ENCODE results near the gene NAP1L2. TPM values are rescaled to one million over a fixed set of nuclear protein-coding genes. Genes with fewer than 3 reads are reported as not detected.
"Not testable (repeated sequence)": the region's sequence is repeated elsewhere in the genome, so short reads cannot be mapped to it uniquely, and the experiment has no call there.

NAP1L2 gene
- total and polyA plus RNA-seq, 10 donors = 1.3 to 6.0 (median 3.7) TPM

DNA sequence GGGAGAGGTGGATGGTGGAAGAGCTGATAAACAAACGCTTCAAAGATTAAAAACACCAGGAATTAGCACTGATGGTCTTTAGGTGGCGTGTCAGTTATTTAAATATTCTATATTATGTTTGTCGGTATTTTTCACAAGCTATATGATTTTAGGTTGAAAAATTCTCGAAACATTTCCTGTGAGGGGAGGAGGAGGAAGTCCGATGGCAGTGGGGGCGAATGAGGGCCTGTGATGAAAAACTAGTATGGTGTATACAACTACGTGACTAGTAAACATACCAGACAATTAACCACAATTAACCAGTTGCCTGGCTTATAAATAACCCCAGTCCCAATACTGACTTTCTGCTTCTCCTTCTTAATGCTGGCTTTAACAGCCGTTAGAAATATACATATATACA is 595 bp upstream of the NAP1L2 start:
- Histone ChIP-seq H3K36me3 (no peaks in the 10 kb centered on the region), H3K4me1 (no peaks in the 10 kb centered on the region), H3K9me3 (peaks cover 0 to 13% (median 1%) of the 10 kb centered on the region in 8 donors), H3K4me3 (peak overlapping the region in 7 of 8 donors; percentile 24 to 69 (median 39)), H3K27me3 (replicated peaks in 1 of 7) (peaks cover 0 to 18% (median 0%) of the 10 kb centered on the region in 7 donors), H3K27ac (peak overlapping the region in 7 of 8 donors; percentile 26 to 76 (median 69))
- DNase-seq = no peak
- WGBS, 5 donors = 12 to 43% (median 22%) methylated on average over 8 of the region's 8 CpGs
- intact Hi-C loops (cut with DNase I; ENCODE audit: low total_unique reads) = no loop called here
- TF ChIP-seq POLR2AphosphoS5 (IDR thresholded peaks at IDR 0.05) = no peak
- TF ChIP-seq, protein P1, sequence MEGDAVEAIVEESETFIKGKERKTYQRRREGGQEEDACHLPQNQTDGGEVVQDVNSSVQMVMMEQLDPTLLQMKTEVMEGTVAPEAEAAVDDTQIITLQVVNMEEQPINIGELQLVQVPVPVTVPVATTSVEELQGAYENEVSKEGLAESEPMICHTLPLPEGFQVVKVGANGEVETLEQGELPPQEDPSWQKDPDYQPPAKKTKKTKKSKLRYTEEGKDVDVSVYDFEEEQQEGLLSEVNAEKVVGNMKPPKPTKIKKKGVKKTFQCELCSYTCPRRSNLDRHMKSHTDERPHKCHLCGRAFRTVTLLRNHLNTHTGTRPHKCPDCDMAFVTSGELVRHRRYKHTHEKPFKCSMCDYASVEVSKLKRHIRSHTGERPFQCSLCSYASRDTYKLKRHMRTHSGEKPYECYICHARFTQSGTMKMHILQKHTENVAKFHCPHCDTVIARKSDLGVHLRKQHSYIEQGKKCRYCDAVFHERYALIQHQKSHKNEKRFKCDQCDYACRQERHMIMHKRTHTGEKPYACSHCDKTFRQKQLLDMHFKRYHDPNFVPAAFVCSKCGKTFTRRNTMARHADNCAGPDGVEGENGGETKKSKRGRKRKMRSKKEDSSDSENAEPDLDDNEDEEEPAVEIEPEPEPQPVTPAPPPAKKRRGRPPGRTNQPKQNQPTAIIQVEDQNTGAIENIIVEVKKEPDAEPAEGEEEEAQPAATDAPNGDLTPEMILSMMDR (IDR thresholded peaks at IDR 0.05 in 8 of 11, conservative IDR thresholded peaks at IDR 0.05 in 3 of 11) = no peak
- TF ChIP-seq POLR2A (IDR thresholded peaks at IDR 0.05) = no peak

DNA sequence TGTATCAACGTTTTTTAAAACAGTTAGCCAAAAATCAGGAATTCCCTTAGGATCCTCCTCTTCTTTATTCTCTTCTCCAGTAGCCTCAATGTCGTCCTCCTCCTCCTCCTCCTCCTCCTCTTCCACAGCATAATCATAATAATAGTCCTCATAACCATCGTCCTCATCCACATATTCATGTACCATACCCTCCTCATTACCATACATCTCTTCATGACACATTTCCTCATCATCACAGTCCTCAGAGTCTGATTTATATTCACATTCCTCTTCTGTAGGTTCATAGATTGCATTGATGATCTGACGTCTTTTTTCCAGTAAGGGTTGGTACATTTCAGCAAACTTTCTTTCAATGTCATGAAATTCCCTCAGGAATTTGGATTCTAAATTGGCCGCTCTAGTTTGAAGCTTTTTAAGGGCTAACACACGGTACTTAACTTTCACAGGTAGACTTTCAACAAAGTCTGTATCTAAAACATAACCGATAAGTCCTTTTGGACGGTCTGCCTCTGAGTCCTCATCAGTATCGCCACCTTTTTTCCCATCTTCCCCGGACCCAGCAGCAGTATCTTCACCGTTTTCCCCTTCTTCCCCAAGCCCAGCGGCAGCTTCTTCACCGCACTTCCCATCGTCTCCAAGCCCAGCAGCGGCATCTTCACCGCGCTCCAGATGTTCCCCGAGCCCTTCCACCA is 771 bp downstream of the NAP1L2 start:
- H3K27ac ChIP-seq = peak overlapping the region; percentile 22 to 76 (median 66)

DNA sequence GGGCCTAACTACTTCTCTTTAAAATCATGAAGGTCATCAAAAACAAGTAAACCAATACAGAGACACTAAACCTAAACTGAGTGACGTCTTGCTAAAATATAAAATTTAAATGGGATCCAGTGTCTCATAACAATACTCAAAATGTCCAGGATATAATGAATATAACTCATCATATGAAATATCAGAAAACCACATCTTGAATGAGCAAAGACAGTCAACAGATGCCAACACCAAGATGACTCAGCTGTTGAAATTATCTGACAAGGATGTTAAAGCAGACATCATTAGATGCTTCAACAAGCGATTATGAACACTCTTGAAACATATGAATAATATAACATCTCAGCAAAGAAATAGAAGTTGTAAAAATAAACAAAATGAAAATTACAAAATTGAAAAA is 8.3 kb downstream of the NAP1L2 start:
- H3K4me3 ChIP-seq = no peak overlapping the region
- WGBS, 5 donors = 52 to 83% (median 75%) methylated on average over 2 of the region's 2 CpGs
- no peak overlapping the region for H3K27ac ChIP-seq
- H3K4me1 ChIP-seq = no peaks in the 10 kb centered on the region
- H3K9me3 ChIP-seq = peaks cover 0 to 13% (median 0%) of the 10 kb centered on the region in 8 donors
- intact Hi-C loops (cut with DNase I; ENCODE audit: low total_unique reads) = no loop called here
- no peaks in the 10 kb centered on the region for H3K27me3 ChIP-seq (replicated peaks in 1 of 7)
- no peaks in the 10 kb centered on the region for H3K36me3 ChIP-seq
- TF ChIP-seq, protein P1 (IDR thresholded peaks at IDR 0.05 in 8 of 11, conservative IDR thresholded peaks at IDR 0.05 in 3 of 11) = no peak
- TF ChIP-seq POLR2AphosphoS5 (IDR thresholded peaks at IDR 0.05) (no peak), POLR2A (IDR thresholded peaks at IDR 0.05) (no peak)
- no peak for DNase-seq

More for the DNA sequence above, 771 bp downstream of the NAP1L2 start:
- Histone ChIP-seq H3K36me3 (no peaks in the 10 kb centered on the region), H3K4me1 (no peaks in the 10 kb centered on the region), H3K4me3 (peak overlapping the region; percentile 24 to 69 (median 38)), H3K27me3 (replicated peaks in 1 of 7) (peaks cover 0 to 18% (median 0%) of the 10 kb centered on the region in 7 donors), H3K9me3 (no peaks in the 10 kb centered on the region)
- no peak for DNase-seq
- 4 to 34% (median 8%) methylated on average over 18 of the region's 18 CpGs for WGBS, 5 donors
- intact Hi-C loops (cut with DNase I; ENCODE audit: low total_unique reads) = no loop called here
- TF ChIP-seq POLR2AphosphoS5 (IDR thresholded peaks at IDR 0.05) = no peak
- no peak for TF ChIP-seq POLR2A (IDR thresholded peaks at IDR 0.05)
- TF ChIP-seq, protein P1 (IDR thresholded peaks at IDR 0.05 in 8 of 11, conservative IDR thresholded peaks at IDR 0.05 in 3 of 11) = no peak

DNA sequence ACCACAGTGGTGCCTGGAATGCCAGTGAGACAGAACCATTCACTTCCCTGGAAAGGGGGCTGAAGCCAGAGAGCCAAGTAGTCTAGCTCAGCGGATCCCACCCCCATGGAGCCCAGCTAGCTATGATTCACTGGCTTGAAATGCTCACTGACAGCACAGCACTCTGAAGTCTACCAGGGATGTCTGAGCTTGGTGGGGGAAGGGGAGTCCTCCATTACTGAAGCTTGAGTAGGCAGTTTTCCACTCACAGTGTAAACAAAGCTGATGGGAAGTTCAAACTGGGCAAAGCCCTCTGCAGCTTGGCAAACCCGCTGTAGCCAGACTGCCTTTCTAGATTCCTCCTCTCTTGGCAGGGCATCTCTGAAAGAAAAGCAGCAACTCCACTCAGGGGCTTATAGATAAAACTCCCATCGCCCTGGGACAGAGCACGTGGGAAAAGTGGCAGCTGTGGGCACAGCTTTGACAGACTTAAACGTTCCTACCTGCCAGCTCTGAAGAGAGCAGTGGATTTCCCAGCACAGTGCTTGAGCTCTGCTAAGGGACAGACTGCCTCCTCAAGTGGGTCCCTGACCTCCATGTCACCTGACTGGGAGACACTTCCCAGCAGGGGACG is 32.0 kb downstream of the NAP1L2 start:
- WGBS, 5 donors = 64 to 88% (median 83%) methylated on average over 1 to 6 of the region's 6 CpGs
- intact Hi-C loops (cut with DNase I; ENCODE audit: low total_unique reads) = no loop called here
- TF ChIP-seq POLR2AphosphoS5 (IDR thresholded peaks at IDR 0.05) (no peak), POLR2A (IDR thresholded peaks at IDR 0.05) (no peak)
- TF ChIP-seq, protein P1 (IDR thresholded peaks at IDR 0.05 in 8 of 11, conservative IDR thresholded peaks at IDR 0.05 in 3 of 11) = no peak

DNA sequence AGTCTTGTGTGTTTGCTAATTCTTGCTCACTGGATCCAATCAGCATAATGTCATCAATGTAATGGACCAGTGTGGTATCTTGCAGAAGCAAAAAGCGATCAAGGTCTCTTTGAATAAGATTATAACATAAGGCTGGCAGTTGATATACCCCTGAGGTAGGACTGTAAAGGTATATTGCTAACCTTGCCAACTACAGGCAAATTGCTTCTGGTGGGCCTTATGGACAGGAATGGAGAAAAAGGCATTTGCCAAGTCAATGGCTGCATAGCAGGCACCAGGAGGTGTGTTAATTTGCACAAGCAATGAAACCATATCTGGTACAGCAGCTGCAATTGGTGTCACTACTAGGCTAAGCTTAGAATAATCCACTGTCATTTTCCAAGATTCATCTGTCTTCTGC is 45.7 kb downstream of the NAP1L2 start:
- H3K4me3 ChIP-seq; H3K27me3 ChIP-seq (replicated peaks in 1 of 7); DNase-seq; H3K36me3 ChIP-seq; intact Hi-C loops (cut with DNase I; ENCODE audit: low total_unique reads); H3K4me1 ChIP-seq; H3K27ac ChIP-seq: not testable (repeated sequence)
- H3K9me3 ChIP-seq = peaks cover 0 to 15% (median 0%) of the 10 kb centered on the region in 8 donors
- WGBS, 5 donors = 50 to 100% (median 87%) methylated on average over 1 of the region's 1 CpG

More for the DNA sequence above, 32.0 kb downstream of the NAP1L2 start:
- H3K9me3 ChIP-seq = peaks cover 0 to 14% (median 0%) of the 10 kb centered on the region in 8 donors
- H3K4me1 ChIP-seq = no peaks in the 10 kb centered on the region
- no peaks in the 10 kb centered on the region for H3K27me3 ChIP-seq (replicated peaks in 1 of 7)
- no peak for DNase-seq
- no peak overlapping the region for H3K27ac ChIP-seq
- no peaks in the 10 kb centered on the region for H3K36me3 ChIP-seq
- no peak overlapping the region for H3K4me3 ChIP-seq

Data from spleen (tissue), 11 donors.